SHP77 (cell line): ENCODE measurements around the gene RAPGEF3.

ENCODE experiments used
- DNase-seq, 2 experiments: peaks; one replicate each; lab custom pipeline; 2025; lab: John Stamatoyannopoulos, UW

The RAPGEF3 gene

GRCh38 chr12:47758834-47759690, at the start of gene RAPGEF3:
RAPGEF3 (minus strand) TSS chr12:47758880; CDS start chr12:47758556, 324 bp downstream.
- peak; percentile 48 to 68 for DNase-seq

- peak; percentile 26 to 57 for DNase-seq
These were observed 49.4 kb upstream of the RAPGEF3 start for GRCh38 chr12:47808050-47808449.

- no peak for DNase-seq
These were observed 48.7 kb upstream of the RAPGEF3 start for GRCh38 chr12:47807338-47807737.

- no peak for DNase-seq
These were observed 46.7 kb upstream of the RAPGEF3 start for GRCh38 chr12:47805417-47805816.

GRCh38 chr12:47804171-47804570, 45.5 kb upstream of the RAPGEF3 start:
- DNase-seq: no peak

GRCh38 chr12:47803191-47803875, 44.7 kb upstream of the RAPGEF3 start:
- no peak for DNase-seq

- no peak for DNase-seq
These were observed 43.6 kb upstream of the RAPGEF3 start for GRCh38 chr12:47802312-47802711.

- DNase-seq: no peak
These were observed 43.2 kb upstream of the RAPGEF3 start for GRCh38 chr12:47801904-47802246.

- no peak for DNase-seq
These were observed 42.7 kb upstream of the RAPGEF3 start for GRCh38 chr12:47801170-47801903.

GRCh38 chr12:47800582-47800981, 41.9 kb upstream of the RAPGEF3 start:
- DNase-seq: no peak

GRCh38 chr12:47799357-47799955, 40.8 kb upstream of the RAPGEF3 start:
- no peak for DNase-seq

- DNase-seq: no peak
These were observed 39.8 kb upstream of the RAPGEF3 start for GRCh38 chr12:47798382-47798948.

- peak; percentile 8 to 39 for DNase-seq
These were observed 38.8 kb upstream of the RAPGEF3 start for GRCh38 chr12:47797441-47797840.

GRCh38 chr12:47795814-47796411, 37.2 kb upstream of the RAPGEF3 start:
- no peak for DNase-seq

- no peak for DNase-seq
These were observed 36.6 kb upstream of the RAPGEF3 start for GRCh38 chr12:47795121-47795813.

GRCh38 chr12:47794679-47795078, 36.0 kb upstream of the RAPGEF3 start:
- no peak for DNase-seq

- DNase-seq: no peak
These were observed 34.5 kb upstream of the RAPGEF3 start for GRCh38 chr12:47793015-47793681.

GRCh38 chr12:47791874-47792273, 33.2 kb upstream of the RAPGEF3 start:
- no peak for DNase-seq

GRCh38 chr12:47791351-47791746, 32.7 kb upstream of the RAPGEF3 start:
- no peak for DNase-seq

- DNase-seq: no peak
These were observed 32.1 kb upstream of the RAPGEF3 start for GRCh38 chr12:47790676-47791350.
